HepG2 (cell line): ENCODE results near the gene SLCO4A1. TPM values are rescaled to one million over a fixed set of nuclear protein-coding genes. Genes with fewer than 3 reads are reported as not detected.
A peak's percentile ranks its signal among the peaks of the same experiment; 100 is the strongest.

Source experiments
- ATAC-seq: fragments of 200-7000 bp; cut with Tn5 transposase; 3 replicates; pipeline ENCODE4 v1.9.1; 2020; ENCODE audit warnings: mild to moderate bottlenecking, moderate library complexity
- BruUV-seq: library from RNA; stranded (reverse); fragments of 400-500 nt; replicated peaks from 2 replicates; lab custom pipeline; 2021; lab: Mats Ljungman, UMichigan
- CTCF ChIA-PET: fragments of 300-600 bp; formaldehyde crosslinking; extraction: SDS; loops from one replicate; lab custom pipeline; 2021; ENCODE audit warnings: low total read pairs, inconsistent platforms, low intra/inter-chr PET ratio; lab: Yijun Ruan, JAX
- POLR2A ChIA-PET: fragments of 350-600 bp; sonication (Branson Sonifier 250); formaldehyde crosslinking; loops from one replicate; lab custom pipeline; 2020; ENCODE audit warnings: antibody characterized with exemption, inconsistent platforms; lab: Yijun Ruan, JAX
- DNase-seq: peaks from one replicate; pipeline ENCODE4 v3.0.0-alpha.2; 2015; ENCODE audit warnings: low spot score
- FAIRE-seq: peaks from 3 replicates; lab custom pipeline; 2011; peaks lifted over from hg19 to GRCh38; lab: Jason Lieb, UNC
- H2AFZ ChIP-seq: one replicate; pipeline ENCODE4 v1.6.1; 2011; ENCODE audit warnings: low read length, inconsistent platforms
- H3K27ac ChIP-seq: fragments of 300-600 bp; 3 replicates; pipeline ENCODE4 v1.8.0; 2011; ENCODE audit warnings: mixed run types, mild to moderate bottlenecking, mixed read lengths, low read length, inconsistent platforms; ENCODE audit not compliant: insufficient read depth; ENCODE audit errors: extremely low read length
- H3K27me3 ChIP-seq, 2 experiments: fragments of 200-600 bp in 1 of 2; 2 replicates in 1 of 2; 3 replicates in 1 of 2; pipeline versions ENCODE4 v1.6.0 to v1.8.0; 2011; ENCODE audit warnings: low read length in 2 of 2, mild to moderate bottlenecking in 2 of 2, moderate library complexity in 2 of 2, inconsistent platforms in 1 of 2; ENCODE audit not compliant: insufficient read depth in 2 of 2, control insufficient read depth in 1 of 2
- H3K36me3 ChIP-seq, 2 experiments: fragments of 200-600 bp in 1 of 2; replicated peaks in 1 of 2; 2 replicates in 1 of 2; 3 replicates in 1 of 2; pipeline versions ENCODE4 v1.5.1 to v1.8.0; 2011; ENCODE audit warnings: low read length in 2 of 2, inconsistent platforms in 1 of 2; ENCODE audit not compliant: insufficient read depth in 2 of 2, control insufficient read depth in 1 of 2
- H3K4me1 ChIP-seq: 2 replicates; pipeline ENCODE4 v1.5.1; 2012; ENCODE audit warnings: low read length, inconsistent platforms; ENCODE audit not compliant: insufficient read depth
- H3K4me2 ChIP-seq: 2 replicates; pipeline ENCODE4 v1.6.0; 2011; ENCODE audit warnings: low read depth, low read length, inconsistent platforms
- H3K4me3 ChIP-seq, 3 experiments: fragments of 200-600 bp in 1 of 3; sonication (generic), shearing (Covaris generic) in 1 of 3; replicated peaks in 1 of 3; 2 replicates each; pipeline ENCODE4 v1.5.1; 2011 to 2016; ENCODE audit warnings: low read length in 3 of 3, inconsistent platforms in 2 of 3, low read depth in 2 of 3, mild to moderate bottlenecking in 2 of 3, control low read depth in 1 of 3, mixed read lengths in 1 of 3; ENCODE audit not compliant: insufficient read depth in 1 of 3
- H3K79me2 ChIP-seq: one replicate; pipeline ENCODE4 v1.6.1; 2011; ENCODE audit warnings: low read length, inconsistent platforms; ENCODE audit not compliant: insufficient read depth
- H3K9ac ChIP-seq: 2 replicates; pipeline ENCODE4 v1.6.0; 2011; ENCODE audit warnings: mild to moderate bottlenecking, low read depth, low read length, inconsistent platforms; ENCODE audit not compliant: insufficient read depth
- H3K9me3 ChIP-seq: 2 replicates; pipeline ENCODE4 v1.5.1; 2012; ENCODE audit warnings: mild to moderate bottlenecking, low read length
- H4K20me1 ChIP-seq: 2 replicates; pipeline ENCODE4 v1.6.0; 2011; ENCODE audit warnings: inconsistent platforms, mild to moderate bottlenecking, low read length, moderate library complexity; ENCODE audit not compliant: insufficient read depth
- CTCF ChIP-seq: sonication (generic); formaldehyde crosslinking; IDR thresholded peaks from 2 replicates; pipeline ENCODE4 v1.5.0; 2020; ENCODE audit warnings: mild to moderate bottlenecking, missing genetic modification reagents, moderate library complexity
- E2F2 ChIP-seq: sonication (generic); formaldehyde crosslinking; IDR thresholded peaks from 2 replicates; pipeline ENCODE4 v1.4.0; 2020; ENCODE audit warnings: missing genetic modification reagents, borderline replicate concordance
- EZH2 ChIP-seq: conservative IDR thresholded peaks from 2 replicates; pipeline ENCODE4 v1.6.1; 2012; ENCODE audit warnings: mild to moderate bottlenecking, low read depth, low read length, moderate library complexity
- FOXO4 ChIP-seq: sonication (generic); formaldehyde crosslinking; conservative IDR thresholded peaks from 2 replicates; pipeline ENCODE4 v1.8.1; 2023; ENCODE audit warnings: missing genetic modification reagents
- GRHL1 ChIP-seq: sonication (generic); formaldehyde crosslinking; conservative IDR thresholded peaks from 2 replicates; pipeline ENCODE4 v1.8.0; 2022; ENCODE audit warnings: missing genetic modification reagents
- RAD21 ChIP-seq: fragments of 450-650 bp; formaldehyde crosslinking; IDR thresholded peaks from 2 replicates; pipeline ENCODE4 v1.5.0; 2020; ENCODE audit warnings: mild to moderate bottlenecking
- SMC3 ChIP-seq: IDR thresholded peaks from 2 replicates; pipeline ENCODE4 v1.6.1; 2011; ENCODE audit warnings: low read length, improper control_type of control experiment
- STAG1 ChIP-seq: sonication (generic); formaldehyde crosslinking; IDR thresholded peaks from 2 replicates; pipeline ENCODE4 v1.4.0; 2020; ENCODE audit warnings: missing genetic modification reagents
- TEAD3 ChIP-seq: optimal IDR thresholded peaks from 2 replicates; pipeline ENCODE3; 2016; ENCODE audit warnings: borderline replicate concordance
- ZNF17 ChIP-seq: sonication (generic); formaldehyde crosslinking; IDR thresholded peaks from 2 replicates; pipeline ENCODE4 v1.5.0; 2020; ENCODE audit warnings: mild to moderate bottlenecking, missing genetic modification reagents
- WGBS: methylation state at CpG from one replicate; pipeline ENCODE4 v1.1.6; 2017; ENCODE audit warnings: low lambda C conversion rate; 5-methylcytosine and 5-hydroxymethylcytosine counted together
- in situ Hi-C: cut with HindIII; loops from 2 replicates; pipeline ENCODE4 v1.10.0; 2017; ENCODE audit warnings: low pct_unique_long_range_greater_than_20kb; ENCODE audit not compliant: extremely low pct_ligation_motif_present
- intact Hi-C: fragments of 100-400 bp; cut with micrococcal nuclease; formaldehyde crosslinking; loops from one replicate; pipeline ENCODE4 v1.10.0; 2022; ENCODE audit not compliant: unreplicated experiment
- polyA plus RNA-seq, 8 experiments: library from polyadenylated mRNA; depleted of rRNA in 3 of 8; stranded (reverse) in 7 of 8; unstranded in 1 of 8; fragments of >200 nt; fragmentation: Illumina TruSeq in 4 of 8; extraction: Trizol in 4 of 8; gene quantifications; 2 replicates each; pipeline versions ENCODE4 v1.2.1 to v1.2.3, GENCODE V29; 2011 to 2016; ENCODE audit warnings: low read depth in 4 of 8, missing spikeins in 1 of 8, mixed read lengths in 1 of 8; ENCODE audit not compliant: insufficient read depth in 1 of 8
- total RNA-seq, 5 experiments: library from RNA; depleted of rRNA; stranded (reverse); fragments of >200 nt; fragmentation: Illumina TruSeq; extraction: Trizol; gene quantifications; 2 replicates each; pipeline ENCODE4 v1.2.3, GENCODE V29; 2016; ENCODE audit warnings: low read depth in 1 of 5

The SLCO4A1 gene
- total and polyA plus RNA-seq, 2 of the 13 experiments (the other 11 are each of a cell fraction or from before 2014, with no cell fraction given) = 55.5 to 112 TPM

- WGBS = 19% methylated on average over 10 of the region's 10 CpGs
- ChIA-PET CTCF (interaction anchor here (1.8 kb wide), 1 partner anchor 97 kb away, joined by 10 read pairs; no protein-coding TSS in a partner anchor), POLR2A (interaction anchor here (1.4 kb wide), 1 partner anchor 54 kb away, joined by 3 read pairs; no protein-coding TSS in a partner anchor)
- Histone ChIP-seq H3K4me3 (no peak overlapping the region), H3K4me1 (no peaks in the 10 kb centered on the region; the same call in 1 of the 2 replicates), H3K27ac (no peak overlapping the region), H2AFZ (no peak overlapping the region), H4K20me1 (peaks cover 7% of the 10 kb centered on the region; the same call in 1 of the 2 replicates), H3K4me2 (no peak overlapping the region), H3K79me2 (no peaks in the 10 kb centered on the region), H3K9ac (no peak overlapping the region), H3K36me3 (no peaks in the 10 kb centered on the region), H3K9me3 (no peaks in the 10 kb centered on the region), H3K27me3 (peaks cover 58 to 98% of the 10 kb centered on the region in 2 experiments)
- no peak for TF ChIP-seq FOXO4
- no peak for TF ChIP-seq E2F2
- peak; percentile 49; the same call in 1 of the 2 replicates for TF ChIP-seq EZH2
- TF ChIP-seq ZNF17 (CRISPR knock-in tag) = no peak
- peak; percentile 56 for TF ChIP-seq CTCF (CRISPR knock-in tag)
- no peak for TF ChIP-seq GRHL1 (CRISPR knock-in tag)
- TF ChIP-seq RAD21 (CRISPR knock-in tag) = peak; percentile 58
- TF ChIP-seq STAG1 (CRISPR knock-in tag) = peak; percentile 22; the same call in 1 of the 2 replicates
- peak; percentile 7 for TF ChIP-seq TEAD3 (CRISPR knock-in tag)
- TF ChIP-seq SMC3 = peak; percentile 34; the same call in 1 of the 2 replicates
- intact Hi-C loops (no loop called here), in situ Hi-C loops (no loop called here)
- no TSS peak for BruUV-seq
- no peak for DNase-seq
- peak; percentile 26 for FAIRE-seq
- peak; percentile 65 for ATAC-seq
Measured at GRCh38 chr20:62694106-62694505, 51.8 kb downstream of the SLCO4A1 start.
